WTC11 (cell line): ENCODE measurements around the gene PCDHB3. TPM values are rescaled to one million over a fixed set of nuclear protein-coding genes. Genes with fewer than 3 reads are reported as not detected.
A peak's percentile ranks its signal among the peaks of the same experiment; 100 is the strongest.

Experiments
- ATAC-seq: fragments of 200-7000 bp; cut with Tn5 transposase; 2 replicates; pipeline ENCODE4 v1.10.0; 2021; ENCODE audit warnings: mild to moderate bottlenecking, moderate library complexity
- CTCF ChIA-PET: fragments of 300-600 bp; sonication (Branson Sonifier 250); formaldehyde crosslinking; loops from one replicate; lab custom pipeline; 2021; ENCODE audit warnings: antibody characterized with exemption; lab: Charles Lee
- POLR2A ChIA-PET: fragments of 350-600 bp; sonication (Branson Sonifier 250); formaldehyde crosslinking; loops from one replicate; lab custom pipeline; 2021; ENCODE audit warnings: antibody characterized with exemption; lab: Charles Lee
- DNase-seq: peaks from one replicate; pipeline ENCODE4 v3.0.0; 2021; ENCODE audit warnings: low spot score
- H3K27ac Mint-ChIP-seq: 2 replicates; pipeline ENCODE4 v1.8.0; 2021; ENCODE audit warnings: mixed read lengths
- H3K27me3 Mint-ChIP-seq: 2 replicates; pipeline ENCODE4 v1.8.0; 2021; ENCODE audit warnings: low read depth, mild to moderate bottlenecking, moderate library complexity, mixed read lengths
- H3K36me3 Mint-ChIP-seq: 2 replicates; pipeline ENCODE4 v1.8.0; 2021; ENCODE audit warnings: mixed read lengths
- H3K4me1 Mint-ChIP-seq: 2 replicates; pipeline ENCODE4 v1.8.0; 2022; ENCODE audit warnings: mixed read lengths
- H3K4me3 Mint-ChIP-seq: 2 replicates; pipeline ENCODE4 v1.8.0; 2021; ENCODE audit warnings: mild to moderate bottlenecking, moderate library complexity, mixed read lengths
- H3K9me3 Mint-ChIP-seq: 2 replicates; pipeline ENCODE4 v1.8.0; 2021; ENCODE audit warnings: mixed read lengths
- ATF1 ChIP-seq: sonication (generic); formaldehyde crosslinking; IDR thresholded peaks from 2 replicates; pipeline ENCODE4 v1.8.1; 2023; ENCODE audit warnings: mild to moderate bottlenecking, moderate library complexity, missing genetic modification reagents
- CBFB ChIP-seq: sonication (generic); formaldehyde crosslinking; IDR thresholded peaks from 2 replicates; pipeline ENCODE4 v1.8.1; 2022; ENCODE audit warnings: mild to moderate bottlenecking, low read depth, missing genetic modification reagents
- CREB1 ChIP-seq: sonication (generic); formaldehyde crosslinking; IDR thresholded peaks from 2 replicates; pipeline ENCODE4 v1.8.0; 2023; ENCODE audit warnings: mild to moderate bottlenecking, missing genetic modification reagents
- ESRRA ChIP-seq: sonication (generic); formaldehyde crosslinking; IDR thresholded peaks from 2 replicates; pipeline ENCODE4 v1.8.1; 2022; ENCODE audit warnings: mild to moderate bottlenecking, missing genetic modification reagents, borderline replicate concordance
- GTF2I ChIP-seq: fragments of 250-450 bp; sonication (Bioruptor Pico); conservative IDR thresholded peaks from 2 replicates; pipeline ENCODE4 v1.4.0; 2021; ENCODE audit warnings: mild to moderate bottlenecking
- HMGA2 ChIP-seq: fragments of 250-450 bp; sonication (Bioruptor Pico); IDR thresholded peaks from 2 replicates; pipeline ENCODE4 v1.4.0; 2021; ENCODE audit warnings: mild to moderate bottlenecking, moderate library complexity
- MXD4 ChIP-seq: fragments of 250-450 bp; sonication (Bioruptor Pico); IDR thresholded peaks from 2 replicates; pipeline ENCODE4 v1.8.0; 2021; ENCODE audit warnings: mild to moderate bottlenecking, moderate library complexity, borderline replicate concordance
- NFYB ChIP-seq: sonication (generic); formaldehyde crosslinking; conservative IDR thresholded peaks from 2 replicates; pipeline ENCODE4 v1.8.0; 2022; ENCODE audit warnings: low read depth, missing genetic modification reagents
- OVOL2 ChIP-seq: fragments of 250-450 bp; sonication (Bioruptor Pico); IDR thresholded peaks from 2 replicates; pipeline ENCODE4 v1.9.0; 2021; ENCODE audit warnings: mild to moderate bottlenecking, borderline replicate concordance
- SMAD4 ChIP-seq: sonication (generic); formaldehyde crosslinking; IDR thresholded peaks from 2 replicates; pipeline ENCODE4 v1.8.0; 2022; ENCODE audit warnings: mild to moderate bottlenecking, missing genetic modification reagents
- TCF7 ChIP-seq: sonication (generic); formaldehyde crosslinking; IDR thresholded peaks from 2 replicates; pipeline ENCODE4 v1.8.0; 2022; ENCODE audit warnings: mild to moderate bottlenecking, low read depth, missing genetic modification reagents, moderate library complexity
- total RNA-seq: library from RNA; stranded (reverse); gene quantifications from 3 replicates; pipeline ENCODE4 v1.2.3, GENCODE V29; 2021
- TF ChIP-seq, protein P1 (sequence below): sonication (generic); formaldehyde crosslinking; conservative IDR thresholded peaks from 2 replicates; pipeline ENCODE4 v1.8.1; 2022; ENCODE audit warnings: mild to moderate bottlenecking, missing genetic modification reagents
- TF ChIP-seq, protein P2 (sequence below): sonication (generic); formaldehyde crosslinking; IDR thresholded peaks from 2 replicates; pipeline ENCODE4 v1.8.0; 2022; ENCODE audit warnings: mild to moderate bottlenecking, missing genetic modification reagents
- TF ChIP-seq, protein P3 (sequence below): sonication (generic); formaldehyde crosslinking; IDR thresholded peaks from 2 replicates; pipeline ENCODE4 v1.8.1; 2023; ENCODE audit warnings: mild to moderate bottlenecking, missing genetic modification reagents, moderate library complexity
- TF ChIP-seq, protein P4 (sequence below): fragments of 200-600 bp; IDR thresholded peaks from 2 replicates; pipeline ENCODE4 v1.8.0; 2022; ENCODE audit warnings: antibody characterized with exemption
- TF ChIP-seq, protein P5 (sequence below): fragments of 250-450 bp; sonication (Bioruptor Pico); IDR thresholded peaks from 2 replicates; pipeline ENCODE4 v2.1.2; 2022; ENCODE audit warnings: mild to moderate bottlenecking, moderate library complexity
- TF ChIP-seq, protein P6 (sequence below): sonication (generic); formaldehyde crosslinking; IDR thresholded peaks from 2 replicates; pipeline ENCODE4 v1.8.1; 2022; ENCODE audit warnings: mild to moderate bottlenecking, missing genetic modification reagents, moderate library complexity, borderline replicate concordance
- TF ChIP-seq, protein P7 (sequence below): sonication (generic); formaldehyde crosslinking; IDR thresholded peaks from 2 replicates; pipeline ENCODE4 v1.8.0; 2023; ENCODE audit warnings: missing genetic modification reagents
- TF ChIP-seq, protein P8 (sequence below): sonication (generic); formaldehyde crosslinking; IDR thresholded peaks from 2 replicates; pipeline ENCODE4 v1.8.1; 2022; ENCODE audit warnings: low read depth, mild to moderate bottlenecking, moderate library complexity, missing genetic modification reagents, borderline replicate concordance
- TF ChIP-seq, protein P9 (sequence below): sonication (generic); formaldehyde crosslinking; IDR thresholded peaks from 2 replicates; pipeline ENCODE4 v1.8.0; 2023; ENCODE audit warnings: mild to moderate bottlenecking, missing genetic modification reagents

The PCDHB3 gene
- total RNA-seq, 1 experiment from 2014 or later, result 6.4 TPM

DNA sequence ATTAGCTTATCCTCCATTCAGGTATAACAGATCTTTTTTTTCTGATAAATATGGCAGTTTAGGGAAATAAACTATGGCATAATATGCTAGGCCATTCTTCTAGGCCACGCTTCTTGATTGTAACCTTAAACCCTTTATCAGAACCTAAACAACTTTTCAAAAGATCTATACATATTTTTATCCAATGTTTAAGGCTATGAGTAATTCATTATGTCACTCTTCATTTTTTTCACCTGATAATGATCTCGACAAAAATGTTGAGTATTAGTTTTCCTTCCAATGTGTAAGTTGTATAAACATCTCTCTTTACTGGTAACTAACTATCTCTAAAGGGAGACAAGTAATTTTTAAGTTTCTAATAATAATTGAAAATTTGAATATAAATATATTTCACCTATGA lies 19.0 kb downstream of the PCDHB3 start (continued):
- TF ChIP-seq, protein P1, sequence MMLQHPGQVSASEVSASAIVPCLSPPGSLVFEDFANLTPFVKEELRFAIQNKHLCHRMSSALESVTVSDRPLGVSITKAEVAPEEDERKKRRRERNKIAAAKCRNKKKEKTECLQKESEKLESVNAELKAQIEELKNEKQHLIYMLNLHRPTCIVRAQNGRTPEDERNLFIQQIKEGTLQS (CRISPR knock-in tag), result no peak
- no peak for TF ChIP-seq MXD4 (CRISPR knock-in tag)
- TF ChIP-seq NFYB, result no peak
- TF ChIP-seq ATF1 (CRISPR knock-in tag), result no peak
- TF ChIP-seq, protein P2, sequence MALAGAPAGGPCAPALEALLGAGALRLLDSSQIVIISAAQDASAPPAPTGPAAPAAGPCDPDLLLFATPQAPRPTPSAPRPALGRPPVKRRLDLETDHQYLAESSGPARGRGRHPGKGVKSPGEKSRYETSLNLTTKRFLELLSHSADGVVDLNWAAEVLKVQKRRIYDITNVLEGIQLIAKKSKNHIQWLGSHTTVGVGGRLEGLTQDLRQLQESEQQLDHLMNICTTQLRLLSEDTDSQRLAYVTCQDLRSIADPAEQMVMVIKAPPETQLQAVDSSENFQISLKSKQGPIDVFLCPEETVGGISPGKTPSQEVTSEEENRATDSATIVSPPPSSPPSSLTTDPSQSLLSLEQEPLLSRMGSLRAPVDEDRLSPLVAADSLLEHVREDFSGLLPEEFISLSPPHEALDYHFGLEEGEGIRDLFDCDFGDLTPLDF, result no peak
- TF ChIP-seq GTF2I, result no peak
- TF ChIP-seq HMGA2 (CRISPR knock-in tag), result no peak

DNA sequence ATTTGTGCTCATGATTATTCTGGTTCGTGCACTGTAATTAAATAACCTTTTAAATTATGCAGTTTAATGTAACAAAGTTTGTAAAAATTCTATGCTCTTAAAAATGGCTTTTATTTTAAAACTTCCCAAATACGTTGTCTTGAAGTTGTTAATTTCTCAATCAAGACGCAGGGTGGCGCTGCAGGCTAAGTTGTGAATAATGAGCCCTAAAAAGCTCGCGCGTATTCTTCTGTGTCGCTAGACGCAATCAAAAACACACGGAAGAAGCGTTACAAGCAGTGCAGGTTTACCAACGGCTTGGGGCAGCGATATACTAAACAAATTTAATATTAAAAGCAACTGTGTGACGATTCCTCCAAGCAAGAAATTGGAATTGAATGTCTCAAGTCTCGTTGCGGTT lies 21.3 kb downstream of the PCDHB3 start, which contains the start of gene PCDHB4:
Gene PCDHB4 (plus strand): TSS at position 256 of the 400 bp plus-strand sequence. CDS start 181 bp downstream, outside the sequence.
- Mint-ChIP-seq H3K9me3 (peaks cover 3% of the 10 kb centered on the region), H3K4me1 (no peaks in the 10 kb centered on the region), H3K27ac (no peak within 1 kb of the TSS), H3K4me3 (peak within 1 kb of the TSS; percentile 51), H3K36me3 (peaks cover 14% of the 10 kb centered on the region), H3K27me3 (no peaks in the 10 kb centered on the region)
- ATAC-seq (peak; percentile 73), DNase-seq (peak; percentile 69)
- CTCF ChIA-PET, result interaction anchor here (0.5 to 3.1 kb wide), 43 partner anchors 9 to 920 kb away, joined by 3 to 42 read pairs (median 4); partner anchors contain the start of genes PCDHA1, PCDHA10, PCDHA2 and PCDHA8
- POLR2A ChIA-PET, result no interaction called here
- TF ChIP-seq, protein P3, sequence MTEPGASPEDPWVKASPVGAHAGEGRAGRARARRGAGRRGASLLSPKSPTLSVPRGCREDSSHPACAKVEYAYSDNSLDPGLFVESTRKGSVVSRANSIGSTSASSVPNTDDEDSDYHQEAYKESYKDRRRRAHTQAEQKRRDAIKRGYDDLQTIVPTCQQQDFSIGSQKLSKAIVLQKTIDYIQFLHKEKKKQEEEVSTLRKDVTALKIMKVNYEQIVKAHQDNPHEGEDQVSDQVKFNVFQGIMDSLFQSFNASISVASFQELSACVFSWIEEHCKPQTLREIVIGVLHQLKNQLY (CRISPR knock-in tag), result no peak
- TF ChIP-seq, protein P4, sequence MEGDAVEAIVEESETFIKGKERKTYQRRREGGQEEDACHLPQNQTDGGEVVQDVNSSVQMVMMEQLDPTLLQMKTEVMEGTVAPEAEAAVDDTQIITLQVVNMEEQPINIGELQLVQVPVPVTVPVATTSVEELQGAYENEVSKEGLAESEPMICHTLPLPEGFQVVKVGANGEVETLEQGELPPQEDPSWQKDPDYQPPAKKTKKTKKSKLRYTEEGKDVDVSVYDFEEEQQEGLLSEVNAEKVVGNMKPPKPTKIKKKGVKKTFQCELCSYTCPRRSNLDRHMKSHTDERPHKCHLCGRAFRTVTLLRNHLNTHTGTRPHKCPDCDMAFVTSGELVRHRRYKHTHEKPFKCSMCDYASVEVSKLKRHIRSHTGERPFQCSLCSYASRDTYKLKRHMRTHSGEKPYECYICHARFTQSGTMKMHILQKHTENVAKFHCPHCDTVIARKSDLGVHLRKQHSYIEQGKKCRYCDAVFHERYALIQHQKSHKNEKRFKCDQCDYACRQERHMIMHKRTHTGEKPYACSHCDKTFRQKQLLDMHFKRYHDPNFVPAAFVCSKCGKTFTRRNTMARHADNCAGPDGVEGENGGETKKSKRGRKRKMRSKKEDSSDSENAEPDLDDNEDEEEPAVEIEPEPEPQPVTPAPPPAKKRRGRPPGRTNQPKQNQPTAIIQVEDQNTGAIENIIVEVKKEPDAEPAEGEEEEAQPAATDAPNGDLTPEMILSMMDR, result peak; percentile 79
- TF ChIP-seq, protein P5, sequence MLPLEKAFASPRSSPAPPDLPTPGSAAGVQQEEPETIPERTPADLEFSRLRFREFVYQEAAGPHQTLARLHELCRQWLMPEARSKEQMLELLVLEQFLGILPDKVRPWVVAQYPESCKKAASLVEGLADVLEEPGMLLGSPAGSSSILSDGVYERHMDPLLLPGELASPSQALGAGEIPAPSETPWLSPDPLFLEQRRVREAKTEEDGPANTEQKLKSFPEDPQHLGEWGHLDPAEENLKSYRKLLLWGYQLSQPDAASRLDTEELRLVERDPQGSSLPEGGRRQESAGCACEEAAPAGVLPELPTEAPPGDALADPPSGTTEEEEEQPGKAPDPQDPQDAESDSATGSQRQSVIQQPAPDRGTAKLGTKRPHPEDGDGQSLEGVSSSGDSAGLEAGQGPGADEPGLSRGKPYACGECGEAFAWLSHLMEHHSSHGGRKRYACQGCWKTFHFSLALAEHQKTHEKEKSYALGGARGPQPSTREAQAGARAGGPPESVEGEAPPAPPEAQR, result no peak
- no peak for TF ChIP-seq TCF7
- TF ChIP-seq CREB1 (CRISPR knock-in tag), result no peak
- TF ChIP-seq, protein P6, sequence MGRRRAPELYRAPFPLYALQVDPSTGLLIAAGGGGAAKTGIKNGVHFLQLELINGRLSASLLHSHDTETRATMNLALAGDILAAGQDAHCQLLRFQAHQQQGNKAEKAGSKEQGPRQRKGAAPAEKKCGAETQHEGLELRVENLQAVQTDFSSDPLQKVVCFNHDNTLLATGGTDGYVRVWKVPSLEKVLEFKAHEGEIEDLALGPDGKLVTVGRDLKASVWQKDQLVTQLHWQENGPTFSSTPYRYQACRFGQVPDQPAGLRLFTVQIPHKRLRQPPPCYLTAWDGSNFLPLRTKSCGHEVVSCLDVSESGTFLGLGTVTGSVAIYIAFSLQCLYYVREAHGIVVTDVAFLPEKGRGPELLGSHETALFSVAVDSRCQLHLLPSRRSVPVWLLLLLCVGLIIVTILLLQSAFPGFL (CRISPR knock-in tag), result no peak
- no peak for TF ChIP-seq SMAD4

DNA sequence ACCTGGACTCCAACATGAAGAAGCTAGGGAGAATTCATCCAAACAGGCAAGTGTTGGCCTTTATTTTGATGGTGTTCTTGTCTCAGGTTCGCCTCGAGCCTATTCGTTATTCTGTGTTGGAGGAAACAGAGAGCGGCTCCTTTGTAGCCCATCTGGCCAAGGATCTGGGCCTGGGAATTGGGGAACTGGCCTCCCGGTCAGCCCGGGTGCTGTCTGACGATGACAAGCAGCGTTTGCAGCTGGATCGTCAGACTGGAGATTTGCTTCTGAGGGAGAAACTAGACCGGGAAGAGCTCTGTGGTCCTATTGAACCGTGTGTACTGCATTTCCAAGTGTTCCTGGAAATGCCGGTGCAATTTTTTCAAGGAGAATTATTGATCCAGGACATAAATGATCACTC lies 21.7 kb downstream of the PCDHB3 start:
- Mint-ChIP-seq H3K27ac (no peak overlapping the region), H3K27me3 (no peaks in the 10 kb centered on the region), H3K4me1 (peaks cover 2% of the 10 kb centered on the region), H3K9me3 (no peaks in the 10 kb centered on the region), H3K36me3 (peaks cover 10% of the 10 kb centered on the region), H3K4me3 (peak overlapping the region; percentile 51)
- DNase-seq (no peak), ATAC-seq (peak; percentile 41; the same call in 1 of the 2 replicates)
- CTCF ChIA-PET, result interaction anchor here (0.5 to 3.1 kb wide), 43 partner anchors 9 to 920 kb away, joined by 3 to 42 read pairs (median 4); partner anchors contain the start of genes PCDHA1, PCDHA10, PCDHA2 and PCDHA8
- POLR2A ChIA-PET, result no interaction called here
- no peak for TF ChIP-seq SMAD4
- TF ChIP-seq, protein P7, sequence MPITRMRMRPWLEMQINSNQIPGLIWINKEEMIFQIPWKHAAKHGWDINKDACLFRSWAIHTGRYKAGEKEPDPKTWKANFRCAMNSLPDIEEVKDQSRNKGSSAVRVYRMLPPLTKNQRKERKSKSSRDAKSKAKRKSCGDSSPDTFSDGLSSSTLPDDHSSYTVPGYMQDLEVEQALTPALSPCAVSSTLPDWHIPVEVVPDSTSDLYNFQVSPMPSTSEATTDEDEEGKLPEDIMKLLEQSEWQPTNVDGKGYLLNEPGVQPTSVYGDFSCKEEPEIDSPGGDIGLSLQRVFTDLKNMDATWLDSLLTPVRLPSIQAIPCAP (CRISPR knock-in tag), result no peak
- no peak for TF ChIP-seq CBFB (CRISPR knock-in tag)
- TF ChIP-seq, protein P2, result no peak
- no peak for TF ChIP-seq OVOL2 (CRISPR knock-in tag)
- no peak for TF ChIP-seq ESRRA
- TF ChIP-seq, protein P8, sequence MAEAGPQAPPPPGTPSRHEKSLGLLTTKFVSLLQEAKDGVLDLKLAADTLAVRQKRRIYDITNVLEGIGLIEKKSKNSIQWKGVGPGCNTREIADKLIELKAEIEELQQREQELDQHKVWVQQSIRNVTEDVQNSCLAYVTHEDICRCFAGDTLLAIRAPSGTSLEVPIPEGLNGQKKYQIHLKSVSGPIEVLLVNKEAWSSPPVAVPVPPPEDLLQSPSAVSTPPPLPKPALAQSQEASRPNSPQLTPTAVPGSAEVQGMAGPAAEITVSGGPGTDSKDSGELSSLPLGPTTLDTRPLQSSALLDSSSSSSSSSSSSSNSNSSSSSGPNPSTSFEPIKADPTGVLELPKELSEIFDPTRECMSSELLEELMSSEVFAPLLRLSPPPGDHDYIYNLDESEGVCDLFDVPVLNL (CRISPR knock-in tag), result no peak
- TF ChIP-seq, protein P9, sequence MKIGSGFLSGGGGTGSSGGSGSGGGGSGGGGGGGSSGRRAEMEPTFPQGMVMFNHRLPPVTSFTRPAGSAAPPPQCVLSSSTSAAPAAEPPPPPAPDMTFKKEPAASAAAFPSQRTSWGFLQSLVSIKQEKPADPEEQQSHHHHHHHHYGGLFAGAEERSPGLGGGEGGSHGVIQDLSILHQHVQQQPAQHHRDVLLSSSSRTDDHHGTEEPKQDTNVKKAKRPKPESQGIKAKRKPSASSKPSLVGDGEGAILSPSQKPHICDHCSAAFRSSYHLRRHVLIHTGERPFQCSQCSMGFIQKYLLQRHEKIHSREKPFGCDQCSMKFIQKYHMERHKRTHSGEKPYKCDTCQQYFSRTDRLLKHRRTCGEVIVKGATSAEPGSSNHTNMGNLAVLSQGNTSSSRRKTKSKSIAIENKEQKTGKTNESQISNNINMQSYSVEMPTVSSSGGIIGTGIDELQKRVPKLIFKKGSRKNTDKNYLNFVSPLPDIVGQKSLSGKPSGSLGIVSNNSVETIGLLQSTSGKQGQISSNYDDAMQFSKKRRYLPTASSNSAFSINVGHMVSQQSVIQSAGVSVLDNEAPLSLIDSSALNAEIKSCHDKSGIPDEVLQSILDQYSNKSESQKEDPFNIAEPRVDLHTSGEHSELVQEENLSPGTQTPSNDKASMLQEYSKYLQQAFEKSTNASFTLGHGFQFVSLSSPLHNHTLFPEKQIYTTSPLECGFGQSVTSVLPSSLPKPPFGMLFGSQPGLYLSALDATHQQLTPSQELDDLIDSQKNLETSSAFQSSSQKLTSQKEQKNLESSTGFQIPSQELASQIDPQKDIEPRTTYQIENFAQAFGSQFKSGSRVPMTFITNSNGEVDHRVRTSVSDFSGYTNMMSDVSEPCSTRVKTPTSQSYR, result no peak
